ENCODE results near the gene EIF3L.

EIF3L gene

DNA sequence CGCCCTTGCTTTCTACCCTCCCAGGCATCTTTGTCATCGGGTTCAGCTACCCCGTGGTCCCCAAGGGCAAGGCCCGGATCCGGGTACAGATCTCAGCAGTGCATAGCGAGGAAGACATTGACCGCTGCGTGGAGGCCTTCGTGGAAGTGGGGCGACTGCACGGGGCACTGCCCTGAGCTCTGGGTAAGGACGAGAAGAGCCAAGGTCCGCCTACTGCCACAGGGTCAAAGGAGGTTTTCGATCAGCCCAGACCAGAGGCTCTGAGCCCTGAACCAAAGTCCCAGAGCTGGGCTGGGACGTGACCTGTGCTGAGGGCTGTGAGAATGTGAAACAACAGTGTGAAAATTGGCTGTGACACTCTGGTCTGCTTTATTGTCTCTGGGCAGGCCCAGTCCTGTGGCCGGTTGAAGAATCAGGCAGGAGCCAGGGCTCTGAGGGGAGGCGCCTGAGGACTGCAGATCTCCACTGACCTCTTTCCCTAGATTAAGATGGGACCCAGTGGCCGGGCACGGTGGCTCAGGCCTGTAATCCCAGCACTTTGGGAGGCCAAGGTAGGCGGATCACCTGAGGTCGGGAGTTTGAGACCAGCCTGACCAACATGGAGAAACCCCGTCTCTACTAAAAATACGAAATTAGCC lies 32.6 kb upstream of the EIF3L start:
- DNase-seq (ENCODE audit: low spot score) (no peak), FAIRE-seq (no peak)

DNA sequence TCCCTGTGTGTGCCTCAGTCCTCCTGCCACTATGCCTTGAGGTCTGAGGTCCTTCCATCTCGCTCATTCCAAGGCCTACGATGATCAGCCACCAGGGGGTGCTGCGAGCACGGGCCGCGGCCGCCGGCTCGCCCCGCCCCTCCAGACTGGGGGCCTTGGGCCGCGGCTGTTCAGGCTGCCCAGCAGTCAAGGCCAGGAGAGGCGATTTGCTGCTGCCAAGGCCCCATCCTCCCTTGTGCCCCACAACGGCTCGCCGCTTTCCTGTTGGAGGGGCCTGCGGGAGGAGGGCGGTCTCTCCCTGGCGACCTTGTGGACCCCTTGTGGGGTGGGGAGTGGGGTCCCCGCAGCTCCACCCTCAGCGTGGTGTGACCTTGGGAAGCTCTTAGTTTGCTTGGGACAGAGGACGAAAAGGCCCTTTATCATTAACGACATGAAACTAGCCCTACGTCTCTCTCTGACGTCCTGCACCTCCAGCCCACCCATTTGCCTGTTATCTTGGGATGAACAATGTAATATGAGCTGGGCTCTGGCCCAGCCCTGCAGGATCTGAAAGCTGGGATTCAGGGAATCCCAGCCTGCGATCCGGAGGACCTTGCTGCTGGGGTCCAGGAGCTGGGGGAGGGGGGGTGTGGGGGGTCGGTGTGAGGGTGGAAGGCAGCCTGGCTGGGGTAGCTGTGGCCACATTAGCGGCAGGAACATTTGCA lies 31.4 kb upstream of the EIF3L start:
- peak; percentile 92 for DNase-seq (ENCODE audit: low spot score)
- peak; percentile 97 for FAIRE-seq

DNA sequence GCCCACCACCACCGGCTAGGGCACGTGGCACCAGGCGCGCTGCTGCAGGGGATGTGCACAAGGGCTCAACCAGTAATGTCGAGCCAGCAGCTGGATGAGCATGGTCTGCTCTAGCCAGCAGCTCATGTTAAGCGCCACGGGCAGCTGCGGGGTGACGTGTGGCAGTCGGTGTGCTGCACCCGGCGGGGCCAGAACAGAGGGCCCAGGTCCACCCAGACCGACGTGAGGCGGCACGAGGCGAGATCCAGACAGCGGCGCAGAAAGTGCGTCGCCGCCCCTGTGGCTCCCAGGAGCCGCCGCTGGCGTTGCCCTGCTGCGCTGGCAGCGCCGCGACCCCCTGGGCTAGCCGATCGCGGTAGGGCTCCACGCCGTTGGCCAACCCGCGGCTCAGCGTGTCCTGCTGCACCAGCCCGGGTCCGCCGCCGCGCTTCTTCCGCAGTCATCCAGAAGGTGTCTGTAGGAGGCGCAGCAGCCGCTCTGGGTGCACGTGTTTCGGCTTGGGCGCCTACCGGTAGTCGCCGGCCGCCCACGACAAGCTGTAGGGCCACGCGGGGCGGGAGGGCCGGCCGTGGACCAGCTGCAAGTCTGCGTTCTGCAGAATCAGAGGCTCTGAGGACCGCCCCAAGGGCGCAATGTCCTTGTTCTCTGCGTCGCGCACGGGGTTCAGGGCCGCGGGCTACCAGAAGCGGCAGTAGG lies 30.7 kb upstream of the EIF3L start:
- FAIRE-seq (peak; percentile 58), DNase-seq (ENCODE audit: low spot score) (no peak)

DNA sequence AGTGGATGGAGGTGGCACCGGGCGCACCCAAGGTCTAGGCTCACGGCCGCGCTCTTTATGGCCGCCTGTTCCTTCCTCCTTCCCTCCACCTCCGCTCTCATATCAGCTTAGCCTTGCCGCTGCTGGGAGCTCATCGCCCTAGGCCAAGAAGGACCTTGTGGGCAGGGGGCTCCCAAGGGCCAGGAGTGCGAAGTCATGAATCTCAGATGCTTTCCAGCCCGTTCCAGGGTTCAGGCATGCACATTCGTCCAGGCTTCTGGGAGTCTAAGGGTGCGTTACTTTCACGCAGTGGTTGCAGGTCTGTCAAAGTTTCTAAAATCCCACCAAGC lies 30.1 kb upstream of the EIF3L start:
- DNase-seq (ENCODE audit: low spot score) (no peak), FAIRE-seq (no peak)

DNA sequence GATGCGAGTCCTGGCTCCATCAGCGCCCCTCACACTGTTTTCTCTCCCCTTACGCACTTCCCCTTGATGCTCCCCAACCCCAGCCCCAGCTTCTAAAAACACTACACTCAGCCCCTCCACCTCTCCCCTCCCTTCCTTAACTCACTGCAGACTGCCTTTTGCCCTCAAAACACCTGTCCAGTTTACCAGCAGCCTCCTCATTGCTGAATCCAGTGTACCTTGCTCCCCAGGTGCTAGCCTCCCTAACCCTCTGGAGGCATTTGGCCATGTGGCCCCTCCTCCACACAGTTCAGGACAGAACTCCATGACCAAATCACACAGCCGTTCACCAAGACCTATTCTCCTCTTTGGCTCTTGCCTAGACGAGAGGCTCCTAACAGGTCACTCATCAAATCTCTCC lies 28.9 kb upstream of the EIF3L start:
- FAIRE-seq (no peak), DNase-seq (ENCODE audit: low spot score) (no peak)

DNA sequence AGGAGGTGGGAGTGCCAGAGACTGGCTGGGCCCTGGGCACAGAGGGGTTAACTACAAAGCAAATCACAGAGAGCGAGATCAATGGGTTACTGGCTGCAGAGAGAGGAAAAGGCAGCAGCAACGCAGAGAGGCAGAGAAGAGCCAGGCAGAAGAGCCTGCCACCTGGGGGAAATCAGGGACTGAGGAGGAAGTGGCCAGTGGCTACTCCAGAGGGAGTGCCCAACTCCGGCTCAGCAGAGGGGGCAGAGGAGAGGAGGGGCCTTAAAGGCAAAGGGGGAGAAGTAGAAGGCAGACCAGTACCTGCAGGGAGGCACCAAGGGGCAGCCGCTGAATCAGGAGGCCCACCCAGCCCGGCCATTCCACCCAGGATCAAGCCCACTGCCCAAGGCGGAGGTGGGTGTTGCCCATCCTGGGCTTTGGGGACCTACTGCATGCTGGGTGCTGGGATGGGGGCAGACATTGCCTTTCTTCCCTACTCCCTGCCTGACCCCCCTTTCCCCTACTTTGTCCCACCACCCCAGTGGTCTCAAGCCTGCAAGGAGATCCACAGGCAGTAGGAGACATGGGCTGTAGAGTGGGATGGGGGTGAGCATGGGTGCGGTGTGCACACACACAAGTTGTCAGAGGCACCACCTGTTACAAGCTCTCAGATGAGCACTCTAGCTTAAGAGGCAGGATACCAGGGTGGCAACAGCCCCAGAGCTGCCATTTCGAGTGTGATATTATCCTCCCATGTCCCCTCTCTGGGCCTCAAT lies 27.0 kb upstream of the EIF3L start:
- DNase-seq (ENCODE audit: low spot score) (no peak), FAIRE-seq (no peak)

DNA sequence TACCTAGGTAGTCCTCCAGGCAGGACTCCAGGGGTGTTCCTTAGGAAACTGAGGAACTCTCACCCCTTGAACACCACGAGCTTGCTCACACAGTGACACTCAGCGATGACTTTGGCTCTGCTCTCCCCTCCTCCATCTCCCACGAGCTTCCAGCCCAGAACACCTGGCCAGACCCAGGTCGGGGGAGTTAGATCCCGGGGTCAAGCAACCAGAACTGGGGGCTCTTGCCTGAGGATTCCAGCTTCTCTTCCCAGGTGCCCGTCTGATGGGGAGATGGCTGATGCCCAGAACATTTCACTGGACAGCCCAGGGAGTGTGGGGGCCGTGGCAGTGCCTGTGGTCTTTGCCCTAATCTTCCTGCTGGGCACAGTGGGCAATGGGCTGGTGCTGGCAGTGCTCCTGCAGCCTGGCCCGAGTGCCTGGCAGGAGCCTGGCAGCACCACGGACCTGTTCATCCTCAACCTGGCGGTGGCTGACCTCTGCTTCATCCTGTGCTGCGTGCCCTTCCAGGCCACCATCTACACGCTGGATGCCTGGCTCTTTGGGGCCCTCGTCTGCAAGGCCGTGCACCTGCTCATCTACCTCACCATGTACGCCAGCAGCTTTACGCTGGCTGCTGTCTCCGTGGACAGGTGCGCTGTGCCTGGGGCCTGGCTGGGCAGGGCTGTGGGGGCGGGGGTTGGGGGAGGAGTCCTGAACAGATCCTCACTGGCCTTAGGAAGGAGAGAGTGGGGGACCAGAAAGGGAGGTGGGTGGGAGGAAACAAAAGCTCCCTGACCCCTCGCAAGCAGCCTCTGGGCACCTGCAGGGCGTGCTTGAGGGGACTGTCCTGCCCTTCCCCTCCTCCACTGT lies 25.9 kb upstream of the EIF3L start, which contains the start of gene GALR3:
Gene GALR3, plus strand, starts transcription at position 249 of the 852 bp plus-strand sequence. Its CDS starts 25 bp downstream, at position 274.
- FAIRE-seq (no peak), DNase-seq (ENCODE audit: low spot score) (no peak)

DNA sequence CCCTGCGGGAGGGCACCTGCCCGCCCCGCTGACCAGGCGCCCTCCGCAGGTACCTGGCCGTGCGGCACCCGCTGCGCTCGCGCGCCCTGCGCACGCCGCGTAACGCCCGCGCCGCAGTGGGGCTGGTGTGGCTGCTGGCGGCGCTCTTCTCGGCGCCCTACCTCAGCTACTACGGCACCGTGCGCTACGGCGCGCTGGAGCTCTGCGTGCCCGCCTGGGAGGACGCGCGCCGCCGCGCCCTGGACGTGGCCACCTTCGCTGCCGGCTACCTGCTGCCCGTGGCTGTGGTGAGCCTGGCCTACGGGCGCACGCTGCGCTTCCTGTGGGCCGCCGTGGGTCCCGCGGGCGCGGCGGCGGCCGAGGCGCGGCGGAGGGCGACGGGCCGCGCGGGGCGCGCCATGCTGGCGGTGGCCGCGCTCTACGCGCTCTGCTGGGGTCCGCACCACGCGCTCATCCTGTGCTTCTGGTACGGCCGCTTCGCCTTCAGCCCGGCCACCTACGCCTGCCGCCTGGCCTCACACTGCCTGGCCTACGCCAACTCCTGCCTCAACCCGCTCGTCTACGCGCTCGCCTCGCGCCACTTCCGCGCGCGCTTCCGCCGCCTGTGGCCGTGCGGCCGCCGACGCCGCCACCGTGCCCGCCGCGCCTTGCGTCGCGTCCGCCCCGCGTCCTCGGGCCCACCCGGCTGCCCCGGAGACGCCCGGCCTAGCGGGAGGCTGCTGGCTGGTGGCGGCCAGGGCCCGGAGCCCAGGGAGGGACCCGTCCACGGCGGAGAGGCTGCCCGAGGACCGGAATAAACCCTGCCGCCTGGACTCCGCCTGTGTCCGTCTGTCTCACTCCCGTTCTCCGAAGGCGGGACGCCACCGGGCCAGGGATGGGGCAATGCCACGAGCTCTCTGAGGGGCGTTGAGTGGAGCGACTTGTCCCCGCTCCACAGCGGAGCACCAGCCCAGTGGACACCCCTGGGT lies 24.3 kb upstream of the EIF3L start:
- no peak for DNase-seq (ENCODE audit: low spot score)
- FAIRE-seq: no peak

DNA sequence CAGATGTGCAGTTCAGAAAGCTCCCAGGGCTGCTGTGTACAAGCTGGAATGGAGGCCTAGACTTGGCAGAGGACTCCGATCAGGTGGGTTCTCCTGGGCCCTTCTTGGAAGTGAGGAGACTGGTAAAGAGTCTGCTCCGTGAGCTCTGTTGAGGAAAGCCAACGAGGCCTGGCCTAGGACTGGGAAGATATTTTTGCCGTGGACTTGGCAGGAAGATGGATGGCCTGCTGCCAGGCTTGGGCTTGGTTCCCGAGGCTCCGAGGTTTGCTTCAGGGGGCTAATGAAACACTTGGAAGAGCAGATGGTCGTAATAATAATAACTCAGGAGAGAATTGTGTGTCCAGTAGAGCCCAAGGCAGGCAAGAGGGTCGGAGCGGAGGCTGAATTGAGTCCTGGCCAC lies 22.2 kb upstream of the EIF3L start:
- DNase-seq (ENCODE audit: low spot score): no peak
- no peak for FAIRE-seq

DNA sequence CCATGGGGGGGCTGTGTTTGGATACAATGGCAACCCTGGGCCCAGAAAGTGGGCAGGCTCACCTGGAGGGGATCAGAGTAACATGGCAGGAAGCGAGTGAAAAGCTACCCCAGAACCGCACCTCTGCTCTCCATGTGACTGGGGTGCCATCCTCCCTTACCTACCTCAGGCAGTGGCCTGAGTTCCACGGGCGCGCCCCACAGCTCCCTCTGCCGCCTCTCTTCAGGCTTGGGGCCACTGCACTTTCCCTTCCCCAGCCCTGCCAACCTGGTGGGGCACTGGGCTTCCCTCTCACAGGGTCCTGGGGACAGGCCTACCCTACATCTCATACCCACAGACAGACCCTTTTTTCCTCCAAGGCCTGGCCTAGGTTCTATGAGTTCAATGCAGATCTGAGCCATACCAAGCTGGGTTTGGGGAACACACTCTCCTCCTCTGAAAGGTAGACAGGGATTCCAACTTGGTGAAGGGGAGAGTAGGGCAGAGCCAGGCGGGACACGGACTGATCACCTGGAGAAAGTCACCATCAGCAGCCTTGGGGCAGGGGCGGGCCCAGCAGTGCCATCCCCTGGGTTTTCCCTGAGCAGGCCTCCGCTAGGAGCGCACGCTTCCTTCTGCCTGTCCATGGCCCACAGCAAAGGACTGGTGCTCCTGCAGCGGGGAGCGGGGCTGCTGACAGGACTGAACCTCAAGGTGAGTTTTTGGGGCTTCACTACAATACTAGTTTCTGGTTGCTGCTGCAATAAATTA lies 19.0 kb upstream of the EIF3L start:
- FAIRE-seq (no peak), DNase-seq (ENCODE audit: low spot score) (no peak)

DNA sequence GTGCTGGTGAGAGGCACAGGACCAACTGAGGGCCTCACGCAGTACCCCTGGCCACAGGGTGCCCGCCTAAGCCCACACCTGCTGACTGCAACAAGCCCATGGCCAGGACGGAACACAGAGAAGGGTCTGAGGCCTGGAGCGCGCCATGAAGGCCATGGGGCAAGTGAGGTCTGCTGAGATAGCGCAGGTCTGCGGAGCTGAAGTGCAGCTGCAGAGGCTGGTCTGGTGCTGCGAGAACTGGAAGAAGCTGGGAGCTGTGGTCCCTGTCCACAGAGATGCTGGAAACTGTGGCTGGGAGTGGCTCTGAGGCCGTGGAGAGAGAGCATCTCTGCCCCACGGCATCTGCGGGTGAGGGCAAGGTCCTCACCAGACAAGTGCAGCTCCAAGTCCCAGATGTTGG lies 17.7 kb upstream of the EIF3L start:
- FAIRE-seq (no peak), DNase-seq (ENCODE audit: low spot score) (no peak)

DNA sequence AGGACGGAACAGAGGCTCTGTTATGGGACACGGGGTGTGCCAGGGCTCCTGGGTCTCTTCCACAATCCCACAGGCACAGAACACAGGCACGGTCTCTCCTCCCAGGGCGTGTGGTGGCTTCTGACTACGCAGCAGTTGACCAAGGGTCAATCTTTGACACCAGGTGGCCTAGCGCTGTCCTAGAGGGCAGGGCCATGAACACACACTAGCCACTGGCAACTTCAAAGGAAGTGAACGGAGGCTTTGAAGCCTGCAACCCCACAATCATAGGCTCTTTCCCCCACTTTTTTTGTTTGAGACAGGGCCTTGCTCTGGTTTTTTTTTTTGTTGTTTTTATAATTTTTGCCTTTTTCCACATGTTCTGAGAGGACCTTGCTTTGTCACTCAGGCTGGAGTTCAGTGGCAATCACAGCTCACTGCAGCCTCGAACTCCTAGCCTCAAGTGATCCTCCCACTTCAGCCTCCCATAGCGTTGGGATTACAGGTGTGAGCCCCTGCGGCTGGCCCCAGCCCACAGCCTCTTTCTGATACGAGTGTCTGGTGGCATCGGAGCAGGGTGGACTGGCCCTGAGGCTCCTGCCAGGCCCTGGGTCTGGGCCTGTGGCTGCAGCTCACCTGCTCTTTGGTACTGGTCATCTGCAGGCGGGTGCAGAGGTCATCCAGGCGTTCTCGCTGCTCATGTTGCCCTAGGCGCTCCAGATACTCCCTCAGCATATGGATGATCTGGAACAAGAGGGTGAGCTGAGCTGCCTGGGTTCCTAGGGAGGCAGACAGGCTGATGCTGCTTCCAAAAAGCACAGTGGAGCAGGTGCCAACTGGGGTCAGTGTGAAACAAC lies 17.0 kb upstream of the EIF3L start:
- DNase-seq (ENCODE audit: low spot score) (no peak), FAIRE-seq (no peak)

DNA sequence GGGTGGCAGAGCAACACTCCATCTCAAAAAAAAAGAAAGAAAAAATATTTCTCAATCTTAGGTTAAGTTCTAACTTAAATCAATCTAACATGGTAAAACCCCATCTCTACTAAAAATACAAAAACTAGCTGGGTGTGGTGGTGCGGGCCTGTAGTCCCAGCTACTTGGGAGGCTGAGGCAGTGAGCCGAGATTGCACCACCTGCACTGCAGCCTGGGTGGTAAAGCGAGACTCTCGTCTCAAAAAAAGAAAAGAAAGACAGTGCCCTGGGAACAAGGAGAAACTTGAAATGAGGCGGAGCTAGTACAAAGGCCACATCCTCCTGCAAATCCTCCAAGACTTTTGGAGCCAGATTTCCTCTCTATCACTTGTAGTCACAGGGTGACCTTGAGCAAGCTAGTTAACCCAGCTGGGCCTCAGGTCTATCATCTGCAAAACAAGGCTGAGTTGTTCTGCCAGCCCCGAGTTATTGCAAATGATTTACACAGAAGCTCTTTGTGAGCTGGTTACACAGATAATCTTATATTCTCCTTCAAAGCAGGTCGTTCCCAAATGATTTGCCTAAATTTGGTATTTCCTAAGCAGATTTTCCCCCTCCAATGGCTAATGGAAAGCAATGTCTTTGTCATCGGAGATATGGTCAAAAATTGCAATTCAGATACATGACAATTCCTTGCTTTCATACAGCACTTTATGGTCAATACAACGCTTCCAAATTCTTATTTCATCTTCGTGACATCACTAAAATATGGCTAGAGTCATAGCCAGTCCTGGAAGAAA lies 7.0 kb upstream of the EIF3L start:
- FAIRE-seq: no peak
- no peak for DNase-seq (ENCODE audit: low spot score)

DNA sequence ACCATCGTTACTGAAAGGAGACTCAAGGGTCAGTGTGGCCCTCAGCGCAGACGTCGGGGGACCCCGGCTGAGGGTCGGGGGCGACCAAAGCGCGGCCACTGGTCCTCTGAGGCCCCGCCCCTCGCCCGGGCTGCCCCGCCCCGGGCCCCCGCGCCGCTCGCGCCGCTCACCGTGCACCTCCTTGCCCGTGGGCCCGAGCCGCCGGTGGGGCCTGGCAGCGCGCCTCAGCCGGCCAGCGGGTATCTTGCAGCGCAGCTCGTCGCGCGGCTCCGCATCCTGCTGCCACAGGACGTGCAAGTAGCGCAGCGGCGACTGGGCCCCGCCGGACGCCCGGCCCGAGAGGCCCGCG lies 5.5 kb upstream of the EIF3L start:
- FAIRE-seq: no peak
- DNase-seq (ENCODE audit: low spot score): peak; percentile 70

DNA sequence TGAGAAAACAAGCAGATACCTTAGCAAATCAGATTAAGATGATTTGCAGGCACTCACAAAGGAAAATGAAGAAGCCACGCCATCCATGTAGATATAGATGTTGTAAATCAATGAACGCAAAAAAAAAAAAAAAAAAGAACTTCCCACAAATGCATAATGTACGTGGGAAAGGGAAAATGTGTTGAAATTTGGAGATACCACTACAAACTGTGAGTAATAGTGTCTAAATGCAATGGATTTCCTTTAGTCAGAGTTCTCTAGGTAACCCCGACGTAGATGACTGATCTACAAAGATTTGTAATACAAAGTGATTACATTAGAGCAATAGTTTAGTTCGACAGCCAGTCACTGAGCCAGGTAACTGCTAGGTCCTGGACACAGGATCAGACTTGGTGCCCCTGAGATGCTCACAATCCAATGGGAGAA lies 4.3 kb upstream of the EIF3L start:
- no peak for FAIRE-seq
- no peak for DNase-seq (ENCODE audit: low spot score)

DNA sequence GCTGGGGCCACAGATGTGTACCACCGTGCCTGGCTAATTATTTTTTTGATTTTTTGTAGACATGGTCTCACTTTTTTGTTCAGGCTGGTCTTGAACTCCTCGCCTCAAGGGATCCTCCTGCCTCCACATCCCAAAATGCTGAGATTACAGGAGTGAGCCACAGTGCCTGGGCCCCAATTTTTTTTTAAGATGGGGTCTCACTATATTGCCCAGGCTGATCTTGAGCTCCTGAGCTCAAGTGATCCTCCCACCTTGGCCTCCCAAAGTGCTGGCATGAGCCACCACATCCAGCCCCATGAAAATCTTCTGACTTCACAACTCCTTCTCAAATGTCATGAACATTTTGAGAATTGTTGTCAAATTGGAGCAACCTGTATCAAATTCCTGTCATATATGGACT lies 2.8 kb upstream of the EIF3L start:
- FAIRE-seq: no peak
- DNase-seq (ENCODE audit: low spot score): no peak

DNA sequence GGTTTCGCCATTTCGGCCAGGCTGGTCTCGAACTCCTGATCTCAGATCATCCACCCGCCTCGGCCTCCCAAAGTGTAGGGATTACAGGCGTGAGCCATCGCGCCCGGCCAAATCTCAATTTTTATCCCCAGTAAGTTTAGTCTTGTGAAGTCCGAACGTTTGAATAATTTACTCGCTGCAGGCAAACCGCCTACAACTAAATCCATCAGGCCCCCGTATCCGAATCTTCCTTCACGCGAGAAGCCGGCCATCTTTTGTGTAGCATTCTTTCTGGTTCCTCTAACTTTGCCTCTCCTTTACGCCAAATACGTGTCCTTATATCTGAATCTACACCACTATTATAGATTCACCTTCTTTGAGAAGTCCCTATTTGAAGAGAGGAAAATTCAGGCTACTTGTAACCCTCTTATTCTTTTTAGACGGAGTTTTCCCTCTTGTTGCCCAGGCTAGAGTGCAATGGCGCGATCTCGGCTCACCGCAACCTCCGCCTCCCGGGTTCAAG lies 581 bp upstream of the EIF3L start:
- DNase-seq (ENCODE audit: low spot score) (peak; percentile 46), FAIRE-seq (no peak)
